Amniotic stem cell (primary cell): ENCODE results near the gene USP54.

ENCODE experiments used
- DNase-seq: peaks from one replicate; lab custom pipeline; 2025; lab: John Stamatoyannopoulos, UW

USP54 gene

GRCh38 chr10:73519336-73519735 lies 71.8 kb downstream of the USP54 start:
- DNase-seq: no peak

- no peak for DNase-seq
Measured at GRCh38 chr10:73517166-73517888, 73.8 kb downstream of the USP54 start.

GRCh38 chr10:73512207-73512743 lies 78.9 kb downstream of the USP54 start:
- DNase-seq: no peak

- no peak for DNase-seq
Measured at GRCh38 chr10:73509695-73510094, 81.4 kb downstream of the USP54 start.

GRCh38 chr10:73506491-73506890 lies 84.7 kb downstream of the USP54 start:
- DNase-seq: no peak

- no peak for DNase-seq
Measured at GRCh38 chr10:73506074-73506473, 85.1 kb downstream of the USP54 start.

- DNase-seq: no peak
Measured at GRCh38 chr10:73503037-73503436, 88.1 kb downstream of the USP54 start.

GRCh38 chr10:73501651-73502050 lies 89.5 kb downstream of the USP54 start:
- DNase-seq: no peak

- no peak for DNase-seq
Measured at GRCh38 chr10:73497623-73498022, 93.5 kb downstream of the USP54 start.

GRCh38 chr10:73495884-73496674 lies 95.1 kb downstream of the USP54 start, which contains the start of gene PPP3CB:
PPP3CB (minus strand) TSS chr10:73496024; CDS start chr10:73495889, 135 bp downstream.
- peak; percentile 80 for DNase-seq

- peak; percentile 52 for DNase-seq
Measured at GRCh38 chr10:73495226-73495883, 95.8 kb downstream of the USP54 start.

GRCh38 chr10:73494877-73495225 lies 96.3 kb downstream of the USP54 start:
- no peak for DNase-seq

GRCh38 chr10:73494213-73494612 lies 96.9 kb downstream of the USP54 start:
- DNase-seq: no peak

GRCh38 chr10:73493781-73494180 lies 97.4 kb downstream of the USP54 start:
- peak; percentile 26 for DNase-seq

GRCh38 chr10:73486601-73487000 lies 104.5 kb downstream of the USP54 start:
- DNase-seq: no peak

- DNase-seq: no peak
Measured at GRCh38 chr10:73485320-73485719, 105.8 kb downstream of the USP54 start.

- peak; percentile 9 for DNase-seq
Measured at GRCh38 chr10:73480158-73480557, 111.0 kb downstream of the USP54 start.

GRCh38 chr10:73478636-73479035 lies 112.5 kb downstream of the USP54 start:
- DNase-seq: no peak

GRCh38 chr10:73471226-73471625 lies 119.9 kb downstream of the USP54 start:
- DNase-seq: no peak

- DNase-seq: no peak
Measured at GRCh38 chr10:73469579-73469978, 121.6 kb downstream of the USP54 start.

- no peak for DNase-seq
Measured at GRCh38 chr10:73467206-73467605, 123.9 kb downstream of the USP54 start.

GRCh38 chr10:73465978-73466726 lies 125.0 kb downstream of the USP54 start:
- DNase-seq: no peak
